ENCODE measurements around the gene AXL. TPM values are rescaled to one million over a fixed set of nuclear protein-coding genes. Genes with fewer than 3 reads are reported as not detected.

The AXL gene
- total RNA-seq, 4 donors from 2014 or later: 22.3 to 86.5 (median 60.6) TPM

- Histone ChIP-seq H3K4me1 (peaks cover 0 to 11% of the 10 kb centered on the region in 2 donors), H3K9me3 (no peaks in the 10 kb centered on the region), H3K36me3 (no peaks in the 10 kb centered on the region), H3K27me3 (no peaks in the 10 kb centered on the region), H3K4me3 (no peak overlapping the region), H3K27ac (no peak overlapping the region)
- TF ChIP-seq POLR2A (IDR thresholded peaks at IDR 0.05): no peak
- TF ChIP-seq, protein P1, sequence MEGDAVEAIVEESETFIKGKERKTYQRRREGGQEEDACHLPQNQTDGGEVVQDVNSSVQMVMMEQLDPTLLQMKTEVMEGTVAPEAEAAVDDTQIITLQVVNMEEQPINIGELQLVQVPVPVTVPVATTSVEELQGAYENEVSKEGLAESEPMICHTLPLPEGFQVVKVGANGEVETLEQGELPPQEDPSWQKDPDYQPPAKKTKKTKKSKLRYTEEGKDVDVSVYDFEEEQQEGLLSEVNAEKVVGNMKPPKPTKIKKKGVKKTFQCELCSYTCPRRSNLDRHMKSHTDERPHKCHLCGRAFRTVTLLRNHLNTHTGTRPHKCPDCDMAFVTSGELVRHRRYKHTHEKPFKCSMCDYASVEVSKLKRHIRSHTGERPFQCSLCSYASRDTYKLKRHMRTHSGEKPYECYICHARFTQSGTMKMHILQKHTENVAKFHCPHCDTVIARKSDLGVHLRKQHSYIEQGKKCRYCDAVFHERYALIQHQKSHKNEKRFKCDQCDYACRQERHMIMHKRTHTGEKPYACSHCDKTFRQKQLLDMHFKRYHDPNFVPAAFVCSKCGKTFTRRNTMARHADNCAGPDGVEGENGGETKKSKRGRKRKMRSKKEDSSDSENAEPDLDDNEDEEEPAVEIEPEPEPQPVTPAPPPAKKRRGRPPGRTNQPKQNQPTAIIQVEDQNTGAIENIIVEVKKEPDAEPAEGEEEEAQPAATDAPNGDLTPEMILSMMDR (IDR thresholded peaks at IDR 0.05): no peak
- intact Hi-C loops (cut with DNase I; ENCODE audit: low total_unique reads): loop anchor here (5.0 kb wide), 1 partner anchor 38 kb away; no protein-coding TSS in a partner anchor
- no peak for DNase-seq
Observed at GRCh38 chr19:41269055-41269454, 50.0 kb downstream of the AXL start.

DNA sequence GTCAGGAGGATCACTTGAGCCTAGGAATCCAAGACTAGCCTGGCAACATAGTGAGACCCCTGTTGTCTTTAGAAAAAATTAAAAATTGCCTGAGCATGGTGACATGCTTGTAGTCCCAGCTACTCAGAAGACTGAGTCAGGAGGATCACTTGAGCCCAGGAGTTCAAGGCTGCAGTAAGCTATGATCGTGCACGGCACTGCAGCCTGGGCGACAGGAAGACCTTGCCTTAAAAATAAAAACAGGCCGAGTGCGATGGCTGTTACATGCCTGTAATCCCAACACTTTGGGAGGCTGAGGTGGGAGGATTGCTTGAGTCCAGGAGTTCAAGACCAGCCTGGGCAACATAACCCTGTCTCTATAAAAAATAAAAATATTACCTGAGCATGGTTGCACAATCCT, 50.5 kb downstream of the AXL start:
- no peak for DNase-seq
- no peaks in the 10 kb centered on the region for H3K27me3 ChIP-seq
- intact Hi-C loops (cut with DNase I; ENCODE audit: low total_unique reads): loop anchor here (5.0 kb wide), 1 partner anchor 38 kb away; no protein-coding TSS in a partner anchor
- no peaks in the 10 kb centered on the region for H3K9me3 ChIP-seq
- peaks cover 0 to 11% of the 10 kb centered on the region in 2 donors for H3K4me1 ChIP-seq
- no peak for TF ChIP-seq POLR2A (IDR thresholded peaks at IDR 0.05)
- TF ChIP-seq, protein P1 (IDR thresholded peaks at IDR 0.05): no peak
- H3K27ac ChIP-seq: no peak overlapping the region
- no peak overlapping the region for H3K4me3 ChIP-seq
- no peaks in the 10 kb centered on the region for H3K36me3 ChIP-seq

DNA sequence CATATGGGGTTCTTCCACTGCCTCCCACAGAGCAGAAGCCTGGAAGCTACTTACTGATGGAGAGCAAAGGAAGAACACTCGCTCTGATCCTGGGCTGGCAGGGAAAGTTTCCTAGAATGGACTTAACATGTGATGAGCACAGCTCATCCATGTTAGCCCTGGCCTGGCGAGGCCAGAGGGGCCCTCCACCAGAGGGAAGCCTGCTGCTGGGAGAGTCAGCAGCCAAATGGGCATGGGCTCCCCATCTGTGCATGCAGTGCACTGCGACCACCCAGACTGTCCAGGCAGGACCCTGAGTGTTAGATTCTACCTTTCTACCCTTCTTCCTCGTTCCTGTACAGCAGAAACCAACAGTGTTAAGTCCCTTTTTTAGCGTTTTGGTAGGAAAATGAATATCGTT, 54.1 kb downstream of the AXL start:
- Histone ChIP-seq H3K36me3 (no peaks in the 10 kb centered on the region), H3K4me3 (no peak overlapping the region), H3K4me1 (no peaks in the 10 kb centered on the region), H3K27me3 (no peaks in the 10 kb centered on the region), H3K27ac (no peak overlapping the region), H3K9me3 (no peaks in the 10 kb centered on the region)
- intact Hi-C loops (cut with DNase I; ENCODE audit: low total_unique reads): no loop called here
- DNase-seq: no peak
- TF ChIP-seq POLR2A (IDR thresholded peaks at IDR 0.05): no peak
- TF ChIP-seq, protein P1 (IDR thresholded peaks at IDR 0.05): no peak

- Histone ChIP-seq H3K9me3 (no peaks in the 10 kb centered on the region), H3K4me3 (no peak overlapping the region), H3K4me1 (no peaks in the 10 kb centered on the region), H3K27me3 (no peaks in the 10 kb centered on the region), H3K27ac (no peak overlapping the region), H3K36me3 (no peaks in the 10 kb centered on the region)
- TF ChIP-seq, protein P1 (IDR thresholded peaks at IDR 0.05): no peak
- TF ChIP-seq POLR2A (IDR thresholded peaks at IDR 0.05): no peak
- DNase-seq: no peak
- intact Hi-C loops (cut with DNase I; ENCODE audit: low total_unique reads): no loop called here
Observed at GRCh38 chr19:41274802-41275201, 55.8 kb downstream of the AXL start.

- Histone ChIP-seq H3K36me3 (no peaks in the 10 kb centered on the region), H3K27me3 (no peaks in the 10 kb centered on the region), H3K4me3 (no peak overlapping the region), H3K27ac (no peak overlapping the region), H3K9me3 (no peaks in the 10 kb centered on the region), H3K4me1 (no peaks in the 10 kb centered on the region)
- TF ChIP-seq POLR2A (IDR thresholded peaks at IDR 0.05): no peak
- TF ChIP-seq, protein P1 (IDR thresholded peaks at IDR 0.05): no peak
- intact Hi-C loops (cut with DNase I; ENCODE audit: low total_unique reads): no loop called here
- DNase-seq: no peak
Observed at GRCh38 chr19:41276231-41276630, 57.2 kb downstream of the AXL start.

Measured in uterus (tissue), 4 donors.